Stimulated activated memory B cell treated with anti-CD40 and anti-IgM and Interleukin-4, amounts not matched to agents 10 μg/mL and 1 μg/mL and 100 μg/mL, for 72 hours (primary cell): Measurements from ENCODE around the gene WHAMM.

Experiments used
- ATAC-seq: fragments of 150-1000 bp; cut with Tn5 transposase; 2 replicates; pipeline ENCODE4 v1.10.0; 2021
- H3K27ac Mint-ChIP-seq: one replicate; pipeline ENCODE4 v1.8.0; 2022; ENCODE audit warnings: mild to moderate bottlenecking, mixed read lengths
- H3K27me3 Mint-ChIP-seq: one replicate; pipeline ENCODE4 v1.8.0; 2022; ENCODE audit warnings: mixed read lengths
- H3K36me3 Mint-ChIP-seq: one replicate; pipeline ENCODE4 v1.8.0; 2022; ENCODE audit warnings: mixed read lengths
- H3K4me1 Mint-ChIP-seq: one replicate; pipeline ENCODE4 v1.8.0; 2022; ENCODE audit warnings: mixed read lengths
- H3K4me3 Mint-ChIP-seq: one replicate; pipeline ENCODE4 v1.8.0; 2022; ENCODE audit warnings: mild to moderate bottlenecking, moderate library complexity, mixed read lengths
- H3K9me3 Mint-ChIP-seq: one replicate; pipeline ENCODE4 v1.8.0; 2022; ENCODE audit warnings: mixed read lengths

WHAMM gene

DNA sequence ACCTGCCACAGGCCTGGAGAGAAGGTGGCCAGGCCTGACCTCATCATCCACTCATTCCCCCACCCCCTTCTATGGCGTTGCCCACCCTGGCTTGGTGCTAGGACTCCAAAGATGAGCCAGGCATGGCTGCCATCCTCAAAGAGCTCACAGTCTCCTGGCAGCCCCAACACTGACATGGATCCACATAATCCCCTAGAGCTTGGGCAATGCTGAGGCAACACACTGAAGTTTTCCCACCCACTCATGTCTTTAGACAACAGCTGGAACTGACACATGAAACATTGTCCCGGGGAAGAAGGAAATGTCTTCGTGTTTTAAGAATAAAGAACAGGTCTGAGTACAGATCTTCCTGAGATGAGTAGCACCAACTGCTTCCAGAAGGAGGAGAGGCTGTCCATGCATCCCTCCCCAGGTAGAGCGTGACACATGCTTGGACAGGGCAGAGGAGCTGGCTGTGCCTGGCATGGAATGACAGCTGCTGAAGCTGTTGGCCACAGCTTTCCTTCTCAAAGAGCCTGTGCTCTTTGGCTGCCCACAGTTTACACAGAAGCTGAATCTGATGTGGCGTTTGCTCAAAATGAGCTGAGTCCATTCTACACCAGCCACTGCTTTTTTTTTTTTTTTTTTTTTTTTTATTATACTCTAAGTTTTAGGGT, 73.0 kb downstream of the WHAMM start:
- peaks cover 23% of the 10 kb centered on the region for H3K36me3 Mint-ChIP-seq
- ATAC-seq, result no peak
- no peak overlapping the region for H3K4me3 Mint-ChIP-seq
- no peaks in the 10 kb centered on the region for H3K4me1 Mint-ChIP-seq
- no peak overlapping the region for H3K27ac Mint-ChIP-seq
- H3K27me3 Mint-ChIP-seq, result no peaks in the 10 kb centered on the region
- H3K9me3 Mint-ChIP-seq, result no peaks in the 10 kb centered on the region
